ENCODE measurements around the gene HTATIP2.
"Not testable (repeated sequence)": the region's sequence is repeated elsewhere in the genome, so short reads cannot be mapped to it uniquely, and the experiment has no call there.

Gene HTATIP2

GRCh38 chr11:20363500-20364340 is at the start of gene HTATIP2:
TSS of gene HTATIP2 (plus strand) at chr11:20363714. CDS start at chr11:20364238, 524 bp downstream.
- peak; percentile 62 for DNase-seq (ENCODE audit: low read depth)

GRCh38 chr11:20315800-20316199 is 47.7 kb upstream of the HTATIP2 start:
- DNase-seq (ENCODE audit: low read depth) = no peak

- DNase-seq (ENCODE audit: low read depth) = no peak
These were observed 42.3 kb upstream of the HTATIP2 start for GRCh38 chr11:20321177-20321576.

GRCh38 chr11:20327377-20327935 is 36.1 kb upstream of the HTATIP2 start:
- no peak for DNase-seq (ENCODE audit: low read depth)

- DNase-seq (ENCODE audit: low read depth) = no peak
These were observed 27.5 kb upstream of the HTATIP2 start for GRCh38 chr11:20336056-20336455.

- DNase-seq (ENCODE audit: low read depth) = no peak
These were observed 25.9 kb upstream of the HTATIP2 start for GRCh38 chr11:20337526-20338154.

- DNase-seq (ENCODE audit: low read depth) = no peak
These were observed 21.0 kb upstream of the HTATIP2 start for GRCh38 chr11:20342347-20343141.

GRCh38 chr11:20351136-20351535 is 12.4 kb upstream of the HTATIP2 start:
- no peak for DNase-seq (ENCODE audit: low read depth)

- no peak for DNase-seq (ENCODE audit: low read depth)
These were observed 11.7 kb upstream of the HTATIP2 start for GRCh38 chr11:20351751-20352262.

- DNase-seq (ENCODE audit: low read depth) = no peak
These were observed 9.6 kb upstream of the HTATIP2 start for GRCh38 chr11:20353829-20354434.

- no peak for DNase-seq (ENCODE audit: low read depth)
These were observed 8.0 kb upstream of the HTATIP2 start for GRCh38 chr11:20355221-20356219.

- DNase-seq (ENCODE audit: low read depth) = no peak
These were observed 6.4 kb upstream of the HTATIP2 start for GRCh38 chr11:20357150-20357549.

GRCh38 chr11:20360650-20361049 is 2.9 kb upstream of the HTATIP2 start:
- no peak for DNase-seq (ENCODE audit: low read depth)

GRCh38 chr11:20362481-20362880 is 1.0 kb upstream of the HTATIP2 start:
- no peak for DNase-seq (ENCODE audit: low read depth)

GRCh38 chr11:20363149-20363499 is 390 bp upstream of the HTATIP2 start:
- DNase-seq (ENCODE audit: low read depth) = no peak

GRCh38 chr11:20364341-20364792 is 853 bp downstream of the HTATIP2 start:
- no peak for DNase-seq (ENCODE audit: low read depth)

- not testable (repeated sequence) for DNase-seq (ENCODE audit: low read depth)
These were observed 2.0 kb downstream of the HTATIP2 start for GRCh38 chr11:20365465-20365864.

- no peak for DNase-seq (ENCODE audit: low read depth)
These were observed 3.9 kb downstream of the HTATIP2 start for GRCh38 chr11:20367313-20367948.

- DNase-seq (ENCODE audit: low read depth) = no peak
These were observed 4.9 kb downstream of the HTATIP2 start for GRCh38 chr11:20368438-20368837.

GRCh38 chr11:20369826-20370225 is 6.3 kb downstream of the HTATIP2 start:
- DNase-seq (ENCODE audit: low read depth) = no peak
